ENCODE data around the gene LSMEM2.

The LSMEM2 gene

DNA sequence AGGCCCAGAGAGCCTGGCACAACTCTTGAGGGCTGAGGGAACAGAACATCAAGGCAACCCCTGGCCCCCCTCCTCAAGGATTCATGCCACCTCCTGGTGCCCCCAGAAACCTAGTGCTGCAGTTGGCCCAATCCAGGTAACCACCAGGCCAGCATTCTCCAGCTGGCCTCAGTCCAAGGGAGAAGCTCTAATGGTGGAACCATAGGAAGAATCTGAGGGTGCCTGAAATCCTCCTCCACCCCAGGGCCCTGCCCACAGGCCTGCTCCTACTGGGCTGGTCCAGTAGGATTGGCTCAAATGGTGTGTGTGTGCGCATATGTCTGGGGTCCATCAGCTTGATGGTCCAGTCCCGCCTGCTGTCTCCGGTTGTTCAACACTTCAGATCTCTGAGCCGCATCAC lies 35.9 kb downstream of the LSMEM2 start:
- TF ChIP-seq EZH2phosphoT487 (IDR thresholded peaks at IDR 0.05; ENCODE audit: borderline replicate concordance), result no peak
- TF ChIP-seq, protein P1, sequence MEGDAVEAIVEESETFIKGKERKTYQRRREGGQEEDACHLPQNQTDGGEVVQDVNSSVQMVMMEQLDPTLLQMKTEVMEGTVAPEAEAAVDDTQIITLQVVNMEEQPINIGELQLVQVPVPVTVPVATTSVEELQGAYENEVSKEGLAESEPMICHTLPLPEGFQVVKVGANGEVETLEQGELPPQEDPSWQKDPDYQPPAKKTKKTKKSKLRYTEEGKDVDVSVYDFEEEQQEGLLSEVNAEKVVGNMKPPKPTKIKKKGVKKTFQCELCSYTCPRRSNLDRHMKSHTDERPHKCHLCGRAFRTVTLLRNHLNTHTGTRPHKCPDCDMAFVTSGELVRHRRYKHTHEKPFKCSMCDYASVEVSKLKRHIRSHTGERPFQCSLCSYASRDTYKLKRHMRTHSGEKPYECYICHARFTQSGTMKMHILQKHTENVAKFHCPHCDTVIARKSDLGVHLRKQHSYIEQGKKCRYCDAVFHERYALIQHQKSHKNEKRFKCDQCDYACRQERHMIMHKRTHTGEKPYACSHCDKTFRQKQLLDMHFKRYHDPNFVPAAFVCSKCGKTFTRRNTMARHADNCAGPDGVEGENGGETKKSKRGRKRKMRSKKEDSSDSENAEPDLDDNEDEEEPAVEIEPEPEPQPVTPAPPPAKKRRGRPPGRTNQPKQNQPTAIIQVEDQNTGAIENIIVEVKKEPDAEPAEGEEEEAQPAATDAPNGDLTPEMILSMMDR (conservative IDR thresholded peaks at IDR 0.05; ENCODE audit: low read length), result no peak
- Histone ChIP-seq H2AFZ (ENCODE audit: low read length) (no peak overlapping the region), H3K9me2 (replicated peaks; ENCODE audit: low read depth, low read length) (no peaks in the 10 kb centered on the region), H3K79me2 (ENCODE audit: insufficient read depth, low read length) (peaks cover 20% of the 10 kb centered on the region), H3K27me3 (ENCODE audit: insufficient read depth, low read length, poor library complexity, severe bottlenecking) (no peaks in the 10 kb centered on the region), H3K36me3 (ENCODE audit: insufficient read depth, low read length) (no peaks in the 10 kb centered on the region), H3K4me2 (ENCODE audit: low read depth, low read length, poor library complexity, severe bottlenecking) (no peak overlapping the region), H3K4me1 (ENCODE audit: insufficient read depth, low read length, poor library complexity, severe bottlenecking) (peaks cover 28% of the 10 kb centered on the region), H3K9ac (ENCODE audit: low read depth, low read length, poor library complexity, severe bottlenecking) (no peak overlapping the region), H4K20me1 (ENCODE audit: insufficient read depth, low read length, poor library complexity, severe bottlenecking) (peaks cover 7% of the 10 kb centered on the region), H3K9me3 (ENCODE audit: insufficient read depth, low read depth, low read length) (no peaks in the 10 kb centered on the region), H3F3A (ENCODE audit: low read depth) (no peaks in the 10 kb centered on the region), H3K4me3 (ENCODE audit: low read length, poor library complexity, severe bottlenecking) (no peak overlapping the region)

DNA sequence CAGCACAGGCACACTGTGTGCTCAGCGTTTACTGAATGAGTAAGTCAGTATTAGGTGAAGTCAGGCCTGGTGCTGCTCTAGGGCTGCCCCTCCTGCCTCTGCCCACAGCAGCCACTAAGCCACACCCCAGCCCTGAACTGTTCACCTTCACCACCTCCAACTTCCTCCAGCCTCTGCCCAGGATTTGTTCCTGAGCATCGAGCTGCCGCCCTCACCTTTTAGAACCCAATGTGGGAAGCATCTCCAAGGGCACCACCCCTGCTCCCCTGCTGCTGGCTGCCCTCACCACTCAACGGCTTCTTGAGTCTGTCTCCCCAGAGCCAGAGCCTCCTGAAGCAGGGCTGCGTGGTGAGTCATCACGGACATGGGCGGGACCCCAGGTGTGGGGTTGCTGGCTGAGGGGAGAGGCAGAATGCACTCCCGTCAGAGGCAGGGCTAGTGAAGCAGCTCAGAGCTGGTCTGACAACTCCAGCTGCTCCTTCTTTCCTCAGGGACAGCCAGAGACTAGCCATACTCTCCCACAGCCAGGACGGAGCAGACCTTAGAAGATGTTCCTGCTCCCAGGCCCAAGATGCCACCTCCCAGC lies 37.9 kb downstream of the LSMEM2 start:
- peak overlapping the region; percentile 14 for H3K9ac ChIP-seq (ENCODE audit: low read depth, low read length, poor library complexity, severe bottlenecking)
- no peak overlapping the region for H2AFZ ChIP-seq (ENCODE audit: low read length)
- H3K9me2 ChIP-seq (replicated peaks; ENCODE audit: low read depth, low read length), result no peaks in the 10 kb centered on the region
- TF ChIP-seq, protein P1 (conservative IDR thresholded peaks at IDR 0.05; ENCODE audit: low read length), result no peak
- TF ChIP-seq EZH2phosphoT487 (IDR thresholded peaks at IDR 0.05; ENCODE audit: borderline replicate concordance), result no peak
- H3K36me3 ChIP-seq (ENCODE audit: insufficient read depth, low read length), result no peaks in the 10 kb centered on the region
- H3K9me3 ChIP-seq (ENCODE audit: insufficient read depth, low read depth, low read length), result no peaks in the 10 kb centered on the region
- H3F3A ChIP-seq (ENCODE audit: low read depth), result no peaks in the 10 kb centered on the region
- H4K20me1 ChIP-seq (ENCODE audit: insufficient read depth, low read length, poor library complexity, severe bottlenecking), result peaks cover 15% of the 10 kb centered on the region
- peaks cover 37% of the 10 kb centered on the region for H3K4me1 ChIP-seq (ENCODE audit: insufficient read depth, low read length, poor library complexity, severe bottlenecking)
- H3K4me3 ChIP-seq (ENCODE audit: low read length, poor library complexity, severe bottlenecking), result no peak overlapping the region
- H3K79me2 ChIP-seq (ENCODE audit: insufficient read depth, low read length), result peaks cover 29% of the 10 kb centered on the region
- no peaks in the 10 kb centered on the region for H3K27me3 ChIP-seq (ENCODE audit: insufficient read depth, low read length, poor library complexity, severe bottlenecking)
- peak overlapping the region; percentile 30 for H3K4me2 ChIP-seq (ENCODE audit: low read depth, low read length, poor library complexity, severe bottlenecking)

- no peak for TF ChIP-seq EZH2phosphoT487 (IDR thresholded peaks at IDR 0.05; ENCODE audit: borderline replicate concordance)
- TF ChIP-seq, protein P1 (conservative IDR thresholded peaks at IDR 0.05; ENCODE audit: low read length), result no peak
- Histone ChIP-seq H3K4me3 (ENCODE audit: low read length, poor library complexity, severe bottlenecking) (no peak overlapping the region), H4K20me1 (ENCODE audit: insufficient read depth, low read length, poor library complexity, severe bottlenecking) (peaks cover 15% of the 10 kb centered on the region), H3K79me2 (ENCODE audit: insufficient read depth, low read length) (peaks cover 29% of the 10 kb centered on the region), H2AFZ (ENCODE audit: low read length) (no peak overlapping the region), H3K9ac (ENCODE audit: low read depth, low read length, poor library complexity, severe bottlenecking) (no peak overlapping the region), H3F3A (ENCODE audit: low read depth) (no peaks in the 10 kb centered on the region), H3K9me3 (ENCODE audit: insufficient read depth, low read depth, low read length) (no peaks in the 10 kb centered on the region), H3K4me2 (ENCODE audit: low read depth, low read length, poor library complexity, severe bottlenecking) (peak overlapping the region; percentile 30), H3K4me1 (ENCODE audit: insufficient read depth, low read length, poor library complexity, severe bottlenecking) (peaks cover 37% of the 10 kb centered on the region), H3K9me2 (replicated peaks; ENCODE audit: low read depth, low read length) (no peaks in the 10 kb centered on the region), H3K27me3 (ENCODE audit: insufficient read depth, low read length, poor library complexity, severe bottlenecking) (no peaks in the 10 kb centered on the region), H3K36me3 (ENCODE audit: insufficient read depth, low read length) (no peaks in the 10 kb centered on the region)
Measured at GRCh38 chr3:50317300-50317699, 38.4 kb downstream of the LSMEM2 start.

Data from Loucy (cell line).